ENCODE results near the gene ARHGAP26. TPM values are rescaled to one million over a fixed set of nuclear protein-coding genes. Genes with fewer than 3 reads are reported as not detected.
A peak's percentile ranks its signal among the peaks of the same experiment; 100 is the strongest.

The ARHGAP26 gene
- total and polyA plus RNA-seq, 7 experiments from 2014 or later = 10.5 to 123 (median 22.7) TPM

- CTCF ChIA-PET = no interaction called here
- Histone ChIP-seq H3K27ac (ENCODE audit: low read depth, low read length) (no peak overlapping the region), H3K4me1 (ENCODE audit: control insufficient read depth in 2 of 2, insufficient read depth in 2 of 2, low read length in 2 of 2) (peaks cover 11 to 25% of the 10 kb centered on the region in 2 donors), H3K36me3 (ENCODE audit: control insufficient read depth in 2 of 3, insufficient read depth in 3 of 3, low read length in 3 of 3) (no peaks in the 10 kb centered on the region), H3K27me3 (ENCODE audit: control insufficient read depth in 2 of 2, insufficient read depth in 2 of 2, low read length in 2 of 2) (no peaks in the 10 kb centered on the region), H3K9me3 (ENCODE audit: control insufficient read depth in 2 of 3, low read length in 3 of 3) (no peaks in the 10 kb centered on the region), H3K4me3 (ENCODE audit: low read length) (no peak overlapping the region)
- Mint-ChIP-seq H3K27me3 (peaks cover 0 to 5% (median 0%) of the 10 kb centered on the region in 5 donors), H3K27ac (peak overlapping the region in 2 of 9 donors; percentile 2 to 3), H3K9me3 (peaks cover 0 to 4% (median 0%) of the 10 kb centered on the region in 11 donors), H3K36me3 (peaks cover 0 to 10% (median 0%) of the 10 kb centered on the region in 5 donors), H3K4me1 (peaks cover 13 to 44% (median 24%) of the 10 kb centered on the region in 7 donors), H3K4me3 (no peak overlapping the region)
- intact Hi-C loops (cut with micrococcal nuclease) = no loop called here
- no peak for DNase-seq
- POLR2A ChIA-PET = no interaction called here
- no peak for ATAC-seq
Observed at GRCh38 chr5:143231973-143232812, 462.0 kb downstream of the ARHGAP26 start.

- H3K4me3 Mint-ChIP-seq = no peak overlapping the region
- H3K4me1 Mint-ChIP-seq = peaks cover 13 to 36% (median 24%) of the 10 kb centered on the region in 7 donors
- H3K27ac ChIP-seq (ENCODE audit: low read depth, low read length) = no peak overlapping the region
- no peaks in the 10 kb centered on the region for H3K9me3 ChIP-seq (ENCODE audit: control insufficient read depth in 2 of 3, low read length in 3 of 3)
- no peak for DNase-seq
- H3K27me3 ChIP-seq (ENCODE audit: control insufficient read depth in 2 of 2, insufficient read depth in 2 of 2, low read length in 2 of 2) = no peaks in the 10 kb centered on the region
- intact Hi-C loops (cut with micrococcal nuclease) = no loop called here
- POLR2A ChIA-PET = no interaction called here
- H3K4me1 ChIP-seq (ENCODE audit: control insufficient read depth in 2 of 2, insufficient read depth in 2 of 2, low read length in 2 of 2) = peaks cover 11 to 25% of the 10 kb centered on the region in 2 donors
- CTCF ChIA-PET = no interaction called here
- no peak for ATAC-seq
- H3K9me3 Mint-ChIP-seq = peaks cover 0 to 4% (median 0%) of the 10 kb centered on the region in 11 donors
- no peak overlapping the region for H3K27ac Mint-ChIP-seq
- H3K36me3 Mint-ChIP-seq = peaks cover 0 to 9% (median 0%) of the 10 kb centered on the region in 5 donors
- H3K4me3 ChIP-seq (ENCODE audit: low read length) = no peak overlapping the region
- H3K36me3 ChIP-seq (ENCODE audit: control insufficient read depth in 2 of 3, insufficient read depth in 3 of 3, low read length in 3 of 3) = no peaks in the 10 kb centered on the region
- peaks cover 0 to 5% (median 0%) of the 10 kb centered on the region in 5 donors for H3K27me3 Mint-ChIP-seq
Observed at GRCh38 chr5:143233031-143233430, 462.9 kb downstream of the ARHGAP26 start.

GRCh38 chr5:143234162-143234842, 464.1 kb downstream of the ARHGAP26 start:
- no peaks in the 10 kb centered on the region for H3K27me3 ChIP-seq (ENCODE audit: control insufficient read depth in 2 of 2, insufficient read depth in 2 of 2, low read length in 2 of 2)
- no peak for ATAC-seq
- H3K9me3 ChIP-seq (ENCODE audit: control insufficient read depth in 2 of 3, low read length in 3 of 3) = no peaks in the 10 kb centered on the region
- H3K36me3 Mint-ChIP-seq = peaks cover 0 to 11% (median 0%) of the 10 kb centered on the region in 5 donors
- H3K4me3 Mint-ChIP-seq = no peak overlapping the region
- H3K4me1 Mint-ChIP-seq = peaks cover 11 to 28% (median 18%) of the 10 kb centered on the region in 7 donors
- ChIA-PET POLR2A (no interaction called here), CTCF (interaction anchor here (0.8 kb wide), 1 partner anchor 322 kb away, joined by 3 read pairs; no protein-coding TSS in a partner anchor)
- H3K27ac Mint-ChIP-seq = no peak overlapping the region
- intact Hi-C loops (cut with micrococcal nuclease) = no loop called here
- peaks cover 11 to 15% of the 10 kb centered on the region in 2 donors for H3K4me1 ChIP-seq (ENCODE audit: control insufficient read depth in 2 of 2, insufficient read depth in 2 of 2, low read length in 2 of 2)
- no peaks in the 10 kb centered on the region for H3K36me3 ChIP-seq (ENCODE audit: control insufficient read depth in 2 of 3, insufficient read depth in 3 of 3, low read length in 3 of 3)
- H3K27me3 Mint-ChIP-seq = peaks cover 0 to 5% (median 0%) of the 10 kb centered on the region in 5 donors
- no peak for DNase-seq
- no peak overlapping the region for H3K27ac ChIP-seq (ENCODE audit: low read depth, low read length)
- peaks cover 0 to 5% (median 0%) of the 10 kb centered on the region in 11 donors for H3K9me3 Mint-ChIP-seq
- H3K4me3 ChIP-seq (ENCODE audit: low read length) = no peak overlapping the region

GRCh38 chr5:143235423-143235822, 465.2 kb downstream of the ARHGAP26 start:
- CTCF ChIA-PET = interaction anchor here (0.8 kb wide), 1 partner anchor 323 kb away, joined by 3 read pairs; no protein-coding TSS in a partner anchor
- H3K27ac ChIP-seq (ENCODE audit: low read depth, low read length) = no peak overlapping the region

GRCh38 chr5:143236682-143237081, 466.5 kb downstream of the ARHGAP26 start:
- Histone ChIP-seq H3K36me3 (ENCODE audit: control insufficient read depth in 2 of 3, insufficient read depth in 3 of 3, low read length in 3 of 3) (no peaks in the 10 kb centered on the region), H3K4me3 (ENCODE audit: low read length) (no peak overlapping the region), H3K27me3 (ENCODE audit: control insufficient read depth in 2 of 2, insufficient read depth in 2 of 2, low read length in 2 of 2) (no peaks in the 10 kb centered on the region), H3K27ac (ENCODE audit: low read depth, low read length) (no peak overlapping the region), H3K9me3 (ENCODE audit: control insufficient read depth in 2 of 3, low read length in 3 of 3) (no peaks in the 10 kb centered on the region), H3K4me1 (ENCODE audit: control insufficient read depth in 2 of 2, insufficient read depth in 2 of 2, low read length in 2 of 2) (no peaks in the 10 kb centered on the region)
- H3K36me3 Mint-ChIP-seq = peaks cover 0 to 11% (median 0%) of the 10 kb centered on the region in 5 donors
- H3K27ac Mint-ChIP-seq = no peak overlapping the region
- DNase-seq (no peak), ATAC-seq (no peak)
- peaks cover 0 to 7% (median 0%) of the 10 kb centered on the region in 7 donors for H3K4me1 Mint-ChIP-seq
- H3K27me3 Mint-ChIP-seq = peaks cover 0 to 5% (median 0%) of the 10 kb centered on the region in 5 donors
- POLR2A ChIA-PET = no interaction called here
- H3K4me3 Mint-ChIP-seq = no peak overlapping the region
- intact Hi-C loops (cut with micrococcal nuclease) = no loop called here
- peaks cover 0 to 5% (median 0%) of the 10 kb centered on the region in 11 donors for H3K9me3 Mint-ChIP-seq
- CTCF ChIA-PET = no interaction called here

More at GRCh38 chr5:143235423-143235822, 465.2 kb downstream of the ARHGAP26 start:
- H3K27me3 Mint-ChIP-seq = peaks cover 0 to 5% (median 0%) of the 10 kb centered on the region in 5 donors
- no peak overlapping the region for H3K27ac Mint-ChIP-seq
- H3K4me1 Mint-ChIP-seq = peaks cover 2 to 17% (median 7%) of the 10 kb centered on the region in 7 donors
- Histone ChIP-seq H3K36me3 (ENCODE audit: control insufficient read depth in 2 of 3, insufficient read depth in 3 of 3, low read length in 3 of 3) (no peaks in the 10 kb centered on the region), H3K9me3 (ENCODE audit: control insufficient read depth in 2 of 3, low read length in 3 of 3) (no peaks in the 10 kb centered on the region), H3K4me3 (ENCODE audit: low read length) (no peak overlapping the region), H3K4me1 (ENCODE audit: control insufficient read depth in 2 of 2, insufficient read depth in 2 of 2, low read length in 2 of 2) (peaks cover 2 to 5% of the 10 kb centered on the region in 2 donors), H3K27me3 (ENCODE audit: control insufficient read depth in 2 of 2, insufficient read depth in 2 of 2, low read length in 2 of 2) (no peaks in the 10 kb centered on the region)
- ATAC-seq (no peak), DNase-seq (no peak)
- POLR2A ChIA-PET = no interaction called here
- H3K36me3 Mint-ChIP-seq = peaks cover 0 to 11% (median 0%) of the 10 kb centered on the region in 5 donors
- intact Hi-C loops (cut with micrococcal nuclease) = no loop called here
- H3K9me3 Mint-ChIP-seq = peaks cover 0 to 5% (median 0%) of the 10 kb centered on the region in 11 donors
- no peak overlapping the region for H3K4me3 Mint-ChIP-seq

GRCh38 chr5:143237664-143238063, 467.5 kb downstream of the ARHGAP26 start:
- Mint-ChIP-seq H3K36me3 (peaks cover 0 to 9% (median 0%) of the 10 kb centered on the region in 5 donors), H3K27ac (no peak overlapping the region), H3K4me3 (no peak overlapping the region), H3K27me3 (peaks cover 0 to 5% (median 0%) of the 10 kb centered on the region in 5 donors), H3K9me3 (peaks cover 0 to 5% (median 0%) of the 10 kb centered on the region in 11 donors), H3K4me1 (peaks cover 0 to 3% (median 0%) of the 10 kb centered on the region in 7 donors)
- no peak for ATAC-seq
- no peak for DNase-seq
- Histone ChIP-seq H3K9me3 (ENCODE audit: control insufficient read depth in 2 of 3, low read length in 3 of 3) (no peaks in the 10 kb centered on the region), H3K4me3 (ENCODE audit: low read length) (no peak overlapping the region), H3K27me3 (ENCODE audit: control insufficient read depth in 2 of 2, insufficient read depth in 2 of 2, low read length in 2 of 2) (no peaks in the 10 kb centered on the region), H3K27ac (ENCODE audit: low read depth, low read length) (no peak overlapping the region), H3K4me1 (ENCODE audit: control insufficient read depth in 2 of 2, insufficient read depth in 2 of 2, low read length in 2 of 2) (no peaks in the 10 kb centered on the region), H3K36me3 (ENCODE audit: control insufficient read depth in 2 of 3, insufficient read depth in 3 of 3, low read length in 3 of 3) (no peaks in the 10 kb centered on the region)
- intact Hi-C loops (cut with micrococcal nuclease) = no loop called here
- ChIA-PET CTCF (no interaction called here), POLR2A (no interaction called here)

Data from naive thymus-derived CD4-positive, alpha-beta T cell (primary cell).